Eye (tissue), 1 donor: Measurements from ENCODE around the gene CEACAM19.

Source experiments
- DNase-seq: peaks from one replicate; pipeline ENCODE4 v3.0.0-alpha.2; 2015

Gene CEACAM19

DNA sequence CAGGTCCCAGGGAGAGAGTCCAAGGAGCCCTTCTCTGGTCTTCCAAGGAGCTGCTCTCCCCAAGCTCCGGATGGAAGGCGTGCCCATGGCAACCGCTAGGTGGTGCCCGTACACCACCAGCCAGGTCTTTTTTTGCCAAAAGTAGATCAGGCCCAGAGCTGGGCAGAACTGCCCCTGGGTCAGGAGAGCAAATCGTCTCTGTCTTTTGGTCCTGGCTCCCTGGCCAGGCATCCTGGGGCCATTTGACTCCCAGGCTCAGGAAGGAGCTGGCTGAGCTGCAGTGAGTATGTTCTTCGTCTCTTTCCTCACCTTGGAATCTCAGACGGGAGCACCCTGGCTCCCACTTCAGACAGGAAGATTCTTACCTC is 52.7 kb downstream of the CEACAM19 start:
- peak; percentile 89 for DNase-seq

DNA sequence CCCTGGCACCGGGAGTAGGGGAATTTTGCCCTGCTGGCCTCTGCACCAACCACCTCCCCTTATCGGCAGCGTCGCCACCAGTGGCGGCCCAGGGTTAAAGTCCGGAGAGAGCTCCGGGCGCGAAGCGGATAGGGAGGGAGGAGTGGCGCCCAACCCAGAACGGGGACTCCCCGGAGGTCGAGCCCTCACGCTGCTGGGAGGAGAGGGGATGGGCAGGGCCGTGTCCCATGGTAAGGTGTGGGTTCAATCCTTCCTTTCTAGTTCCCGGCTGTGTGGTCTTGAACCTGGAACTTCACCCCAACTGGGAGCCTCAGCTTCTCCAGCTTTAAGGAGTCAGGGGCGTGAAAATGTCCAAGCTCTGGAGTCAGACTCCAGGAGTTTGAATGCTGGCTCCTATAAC is 54.0 kb downstream of the CEACAM19 start:
- no peak for DNase-seq

DNA sequence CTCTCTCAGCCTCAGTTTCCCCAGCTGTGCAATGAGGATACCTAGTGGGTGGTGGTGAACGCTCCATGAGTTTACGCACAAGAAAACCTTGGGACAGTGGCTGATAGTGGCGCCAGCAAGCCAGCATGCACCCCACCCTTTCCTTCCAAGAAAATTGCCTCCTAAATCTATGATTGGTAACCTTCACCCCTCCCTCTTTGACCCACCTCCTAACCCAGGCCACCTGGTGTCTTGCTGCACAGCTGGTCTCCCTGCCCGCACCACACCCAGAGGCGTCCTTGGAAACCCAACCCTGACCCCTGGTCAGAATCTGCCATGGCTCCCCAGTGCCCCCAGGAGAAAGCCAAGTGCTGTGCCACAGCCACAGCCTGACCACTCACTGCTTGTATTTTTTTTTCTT is 54.4 kb downstream of the CEACAM19 start:
- no peak for DNase-seq

DNA sequence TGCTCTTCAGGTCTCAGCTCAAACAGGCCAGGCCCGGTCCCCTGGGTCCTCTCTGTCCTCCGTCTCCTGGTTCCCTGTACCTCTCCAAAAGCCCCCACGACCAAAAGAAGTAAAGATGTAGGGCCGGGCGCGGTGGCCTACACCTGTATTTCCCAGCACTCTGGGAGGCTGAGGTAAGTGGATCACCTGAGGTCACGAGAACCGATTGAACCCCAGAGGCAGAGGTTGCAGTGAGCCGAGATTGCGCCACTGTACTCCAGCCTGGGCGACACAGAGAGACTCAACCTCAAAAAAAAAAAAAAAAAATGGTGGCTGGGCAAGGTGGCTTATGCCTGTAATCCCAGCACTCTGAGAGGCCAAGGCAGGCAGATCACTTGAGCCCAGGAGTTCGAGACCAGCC is 55.2 kb downstream of the CEACAM19 start:
- DNase-seq = no peak

DNA sequence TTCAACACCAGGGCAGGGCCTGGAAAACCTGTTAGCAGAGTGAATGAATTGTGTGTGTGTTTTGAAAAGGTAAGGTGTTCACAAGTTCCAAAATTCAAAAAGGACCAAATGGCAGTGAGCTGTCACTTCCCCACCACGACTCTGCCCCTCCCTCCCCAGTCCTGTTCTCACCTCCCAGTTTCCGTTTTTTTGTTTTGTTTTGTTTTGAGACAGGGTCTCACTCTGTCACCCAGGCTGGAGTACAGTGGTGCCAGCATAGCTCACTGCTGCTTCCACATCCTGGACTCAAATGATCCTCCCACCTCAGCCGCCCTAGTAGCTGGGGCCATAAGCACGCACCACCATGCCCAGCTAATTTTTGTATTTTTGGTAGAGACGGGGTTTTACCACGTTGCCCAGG is 56.9 kb downstream of the CEACAM19 start:
- no peak for DNase-seq

DNA sequence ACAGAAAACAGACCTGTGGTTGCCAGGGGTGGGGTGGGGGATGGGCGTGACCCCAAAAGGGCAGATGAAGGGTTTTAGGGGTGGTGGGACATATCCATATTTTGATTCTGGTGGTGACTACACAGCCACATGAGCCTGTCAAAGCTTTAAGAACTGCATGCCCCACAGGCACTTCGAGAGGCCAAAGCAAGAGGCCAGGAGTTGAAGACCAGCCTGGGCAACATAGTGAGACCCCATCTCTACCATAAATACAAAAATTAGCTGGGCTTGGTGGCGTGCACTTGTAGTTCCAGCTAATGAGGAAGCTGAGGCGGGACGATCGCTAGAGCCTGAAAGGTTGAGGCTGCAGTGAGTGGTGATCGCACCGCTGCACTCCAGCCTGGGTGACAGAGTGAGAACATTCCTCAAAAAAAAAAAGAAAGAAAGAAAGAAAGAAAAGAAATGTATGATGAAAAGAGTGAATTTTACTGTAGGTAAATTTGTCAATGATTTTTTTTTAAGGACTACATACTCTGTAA is 58.3 kb downstream of the CEACAM19 start:
- DNase-seq = no peak

DNA sequence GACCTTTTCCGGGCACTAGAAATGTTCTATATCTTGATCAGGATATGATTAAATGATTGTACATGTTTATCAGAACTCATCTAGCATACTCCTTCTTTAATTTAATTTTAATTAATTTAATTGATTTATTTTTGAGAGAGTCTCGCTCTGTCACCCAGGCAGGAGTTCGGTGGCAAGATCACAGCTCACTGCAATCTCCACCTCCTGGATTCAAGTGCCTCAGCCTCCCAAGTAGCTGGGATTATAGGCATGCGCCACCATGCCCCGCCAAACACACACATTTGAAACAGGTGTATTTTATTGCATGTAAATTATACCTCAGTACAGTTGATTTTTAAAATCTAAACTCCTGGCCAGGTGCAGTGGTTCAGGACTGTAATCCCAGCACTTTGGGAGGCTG is 59.8 kb downstream of the CEACAM19 start:
- no peak for DNase-seq

DNA sequence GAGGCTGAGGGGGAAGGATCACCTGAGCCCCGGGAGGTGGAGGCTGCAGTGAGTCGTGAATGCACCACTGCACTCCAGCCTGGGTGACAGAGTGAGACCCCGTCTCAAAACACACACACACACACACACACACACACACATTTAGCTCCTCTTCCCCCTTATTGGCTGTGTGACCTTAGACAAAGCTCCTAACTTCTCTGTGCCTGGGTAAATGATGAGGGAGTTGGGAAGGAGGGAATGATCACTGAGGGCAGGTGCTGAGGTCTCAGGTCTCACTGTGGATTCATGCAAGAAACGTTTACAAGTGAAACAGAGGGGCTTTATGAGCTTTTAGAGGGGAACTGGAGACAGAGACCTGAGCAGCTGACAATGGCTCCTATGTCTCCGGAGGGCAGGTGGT is 60.3 kb downstream of the CEACAM19 start:
- DNase-seq = no peak

DNA sequence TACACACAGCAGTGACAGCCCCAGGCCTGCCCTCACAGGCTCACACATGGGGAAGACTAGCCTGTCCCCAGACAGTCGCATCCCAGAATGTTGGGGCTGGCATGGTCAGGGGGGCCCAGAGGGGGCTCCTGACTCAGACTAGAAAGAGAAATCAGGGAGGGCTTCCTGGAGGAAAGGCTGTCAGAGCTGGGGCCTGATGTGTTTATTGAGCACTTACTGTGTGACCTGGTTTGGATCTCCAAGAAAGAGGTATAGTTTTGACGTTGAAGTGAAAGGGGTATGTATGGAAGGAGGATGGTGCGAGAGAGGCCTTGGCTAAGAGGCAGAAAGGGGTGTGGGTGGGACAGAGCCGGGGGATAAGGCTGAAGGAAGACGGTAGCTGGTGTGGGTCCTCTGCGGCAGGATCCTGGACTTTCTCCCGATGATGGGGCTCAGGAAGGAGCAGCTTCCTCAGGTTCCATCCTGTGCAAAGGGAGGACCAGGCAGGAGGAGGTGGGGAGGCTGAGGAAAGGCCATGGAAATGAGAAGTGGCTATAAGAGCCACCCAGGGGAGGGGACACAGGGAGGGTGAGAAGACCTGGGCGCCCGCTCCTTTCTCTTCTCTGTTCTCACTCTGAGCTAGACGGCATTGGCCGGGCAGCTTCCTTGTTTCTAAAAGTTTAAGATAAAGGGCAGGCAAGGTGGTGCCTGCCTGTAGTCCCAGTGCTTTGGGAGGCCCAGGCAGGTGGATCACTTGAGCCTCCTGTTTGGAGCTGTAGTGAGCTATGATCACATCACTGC is 61.1 kb downstream of the CEACAM19 start:
- no peak for DNase-seq
